GM12873 (cell line): ENCODE data around the gene RNF44.

ENCODE experiments used
- CTCF ChIP-seq: IDR thresholded peaks from 2 replicates; pipeline ENCODE4 v1.5.1; 2012; ENCODE audit warnings: low read depth, mild to moderate bottlenecking, moderate library complexity, low read length, control low read depth; ENCODE audit not compliant: insufficient read depth; ENCODE audit errors: missing control alignments

Gene RNF44

GRCh38 chr5:176514244-176514950, 22.8 kb downstream of the RNF44 start:
- no peak for TF ChIP-seq CTCF

GRCh38 chr5:176513788-176514187, 23.4 kb downstream of the RNF44 start:
- no peak for TF ChIP-seq CTCF

- no peak for TF ChIP-seq CTCF
Measured at GRCh38 chr5:176508603-176509002, 28.6 kb downstream of the RNF44 start.

- TF ChIP-seq CTCF = no peak
Measured at GRCh38 chr5:176507911-176508310, 29.3 kb downstream of the RNF44 start.

GRCh38 chr5:176503496-176503895, 33.7 kb downstream of the RNF44 start:
- TF ChIP-seq CTCF = no peak

- no peak for TF ChIP-seq CTCF
Measured at GRCh38 chr5:176501333-176501732, 35.9 kb downstream of the RNF44 start.

GRCh38 chr5:176500511-176500910, 36.7 kb downstream of the RNF44 start:
- TF ChIP-seq CTCF = no peak

- TF ChIP-seq CTCF = no peak
Measured at GRCh38 chr5:176499273-176499672, 37.9 kb downstream of the RNF44 start.
